Stimulated activated naive CD8-positive, alpha-beta T cell treated with anti-CD3 and anti-CD28 coated beads, Interleukin-15, amount 100 ng/mL, for 72 hours (primary cell): ENCODE results near the gene TOX2.

Experiments used
- ATAC-seq: fragments of 150-1000 bp; cut with Tn5 transposase; 2 replicates; pipeline ENCODE4 v1.10.0; 2021; ENCODE audit warnings: mild to moderate bottlenecking, moderate library complexity
- DNase-seq, 2 donors: peaks; one replicate each; pipeline ENCODE4 v3.0.0; 2021 to 2022
- H3K27ac Mint-ChIP-seq, 2 donors: one replicate each; pipeline ENCODE4 v1.8.0; 2022; ENCODE audit warnings: mild to moderate bottlenecking in 2 of 2, mixed read lengths in 2 of 2, moderate library complexity in 2 of 2
- H3K27me3 Mint-ChIP-seq: one replicate; pipeline ENCODE4 v1.8.0; 2022; ENCODE audit warnings: mixed read lengths
- H3K4me1 Mint-ChIP-seq: one replicate; pipeline ENCODE4 v1.8.0; 2022; ENCODE audit warnings: mild to moderate bottlenecking, mixed read lengths
- H3K4me3 Mint-ChIP-seq, 2 donors: one replicate each; pipeline ENCODE4 v1.8.0; 2022; ENCODE audit warnings: mild to moderate bottlenecking in 2 of 2, mixed read lengths in 2 of 2, moderate library complexity in 1 of 2
- H3K9me3 Mint-ChIP-seq, 2 donors: one replicate each; pipeline ENCODE4 v1.8.0; 2022; ENCODE audit warnings: mixed read lengths in 2 of 2

TOX2 gene

DNA sequence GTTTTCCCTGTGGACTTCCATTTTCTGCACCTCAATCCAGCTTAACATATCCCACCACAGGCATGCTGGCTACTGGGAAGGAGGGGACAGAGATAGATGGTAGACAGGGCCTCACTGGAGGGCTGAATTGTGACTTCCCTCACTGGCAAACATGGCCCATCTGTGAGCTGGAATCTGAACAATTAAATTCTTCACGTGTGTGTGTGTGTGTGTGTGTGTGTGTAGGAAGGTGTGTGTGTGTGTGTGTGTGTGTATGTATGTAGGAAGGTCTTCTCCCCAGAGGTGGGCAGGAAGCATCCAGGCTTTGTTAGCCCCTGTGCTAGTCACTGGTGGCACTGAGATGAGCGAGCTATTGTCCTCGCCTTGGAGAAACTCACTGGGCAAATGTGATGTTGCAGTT, 5.4 kb upstream of the TOX2 start:
- no peak for DNase-seq
- no peak overlapping the region for H3K27ac Mint-ChIP-seq
- H3K4me3 Mint-ChIP-seq, result no peak overlapping the region
- no peak for ATAC-seq
- H3K27me3 Mint-ChIP-seq, result peaks cover 31% of the 10 kb centered on the region
- peaks cover 21% of the 10 kb centered on the region for H3K4me1 Mint-ChIP-seq
- peaks cover 36 to 42% of the 10 kb centered on the region in 2 donors for H3K9me3 Mint-ChIP-seq

GRCh38 chr20:43909720-43910119, 4.9 kb upstream of the TOX2 start:
- peaks cover 32% of the 10 kb centered on the region for H3K27me3 Mint-ChIP-seq
- peaks cover 21% of the 10 kb centered on the region for H3K4me1 Mint-ChIP-seq
- H3K4me3 Mint-ChIP-seq, result no peak overlapping the region
- H3K27ac Mint-ChIP-seq, result no peak overlapping the region
- ATAC-seq (no peak), DNase-seq (no peak)
- H3K9me3 Mint-ChIP-seq, result peaks cover 36 to 42% of the 10 kb centered on the region in 2 donors

GRCh38 chr20:43910564-43910963, 4.1 kb upstream of the TOX2 start:
- no peak for DNase-seq
- Mint-ChIP-seq H3K4me3 (no peak overlapping the region), H3K9me3 (peaks cover 36 to 42% of the 10 kb centered on the region in 2 donors), H3K27me3 (peaks cover 41% of the 10 kb centered on the region), H3K4me1 (peaks cover 28% of the 10 kb centered on the region), H3K27ac (peak overlapping the region in 1 of 2 donors; percentile 88)
- no peak for ATAC-seq

DNA sequence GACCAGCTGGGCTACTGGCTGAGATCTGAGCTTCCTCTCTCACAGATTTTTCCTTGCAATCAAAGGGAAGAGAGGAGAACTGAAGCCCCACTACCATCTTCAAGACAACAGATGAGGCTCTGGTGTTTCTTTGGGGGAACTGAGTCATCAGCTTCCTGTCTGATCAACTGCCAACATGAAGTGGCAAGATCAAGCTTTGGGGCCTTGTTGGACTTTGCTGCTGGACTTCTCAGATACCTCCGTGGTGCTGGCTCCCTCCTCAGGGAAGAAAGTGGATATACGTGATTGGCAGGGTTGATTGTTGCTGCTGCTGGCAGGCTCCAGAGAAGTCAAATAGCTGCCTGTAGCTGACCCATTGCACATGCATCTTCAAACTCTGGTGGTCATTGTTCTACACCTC, 3.6 kb upstream of the TOX2 start:
- Mint-ChIP-seq H3K27me3 (peaks cover 46% of the 10 kb centered on the region), H3K9me3 (peaks cover 36 to 42% of the 10 kb centered on the region in 2 donors), H3K4me1 (peaks cover 33% of the 10 kb centered on the region), H3K27ac (peak overlapping the region in 1 of 2 donors; percentile 88), H3K4me3 (no peak overlapping the region)
- ATAC-seq, result no peak
- peak in 1 of 2 donors; percentile 26 for DNase-seq

DNA sequence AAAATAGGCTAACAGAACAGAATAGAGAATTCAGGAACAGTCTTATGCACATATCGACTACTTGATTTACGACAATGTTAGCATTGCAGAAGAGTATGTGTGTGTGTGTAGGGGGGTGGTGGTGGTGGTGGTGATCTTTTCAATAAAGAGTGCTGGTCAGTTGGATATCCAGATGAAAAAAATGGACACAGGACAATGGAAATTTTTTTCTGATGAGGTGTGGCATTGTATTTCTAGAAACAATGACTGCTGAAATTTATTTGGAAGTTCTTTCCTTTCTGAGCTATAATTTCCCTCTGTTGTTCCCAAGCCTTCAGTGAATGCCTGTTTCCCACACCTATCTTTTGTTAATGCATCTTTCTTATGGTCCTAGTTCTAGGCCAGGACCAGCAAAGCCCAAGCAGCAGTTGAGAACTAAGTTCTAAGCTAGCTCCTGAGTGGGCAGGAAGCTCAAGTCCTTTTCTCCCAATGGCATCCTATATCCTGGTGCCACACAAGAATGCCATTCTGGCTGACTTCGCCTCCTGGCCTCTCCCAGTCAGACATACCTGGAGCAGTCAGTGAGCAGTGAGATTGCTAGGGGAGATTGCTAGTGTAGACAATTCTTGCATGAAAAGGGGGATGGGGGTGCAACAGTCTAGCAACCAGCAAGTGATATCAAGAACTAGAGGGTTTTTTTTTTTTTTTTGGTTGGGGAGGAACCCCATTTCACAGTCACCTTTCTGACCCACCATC, 1.2 kb upstream of the TOX2 start:
- peak overlapping the region; percentile 65 to 69 for H3K4me3 Mint-ChIP-seq
- DNase-seq (no peak), ATAC-seq (no peak)
- peaks cover 47% of the 10 kb centered on the region for H3K4me1 Mint-ChIP-seq
- H3K27ac Mint-ChIP-seq, result peak overlapping the region in 1 of 2 donors; percentile 81
- peaks cover 69% of the 10 kb centered on the region for H3K27me3 Mint-ChIP-seq
- peaks cover 34 to 35% of the 10 kb centered on the region in 2 donors for H3K9me3 Mint-ChIP-seq

DNA sequence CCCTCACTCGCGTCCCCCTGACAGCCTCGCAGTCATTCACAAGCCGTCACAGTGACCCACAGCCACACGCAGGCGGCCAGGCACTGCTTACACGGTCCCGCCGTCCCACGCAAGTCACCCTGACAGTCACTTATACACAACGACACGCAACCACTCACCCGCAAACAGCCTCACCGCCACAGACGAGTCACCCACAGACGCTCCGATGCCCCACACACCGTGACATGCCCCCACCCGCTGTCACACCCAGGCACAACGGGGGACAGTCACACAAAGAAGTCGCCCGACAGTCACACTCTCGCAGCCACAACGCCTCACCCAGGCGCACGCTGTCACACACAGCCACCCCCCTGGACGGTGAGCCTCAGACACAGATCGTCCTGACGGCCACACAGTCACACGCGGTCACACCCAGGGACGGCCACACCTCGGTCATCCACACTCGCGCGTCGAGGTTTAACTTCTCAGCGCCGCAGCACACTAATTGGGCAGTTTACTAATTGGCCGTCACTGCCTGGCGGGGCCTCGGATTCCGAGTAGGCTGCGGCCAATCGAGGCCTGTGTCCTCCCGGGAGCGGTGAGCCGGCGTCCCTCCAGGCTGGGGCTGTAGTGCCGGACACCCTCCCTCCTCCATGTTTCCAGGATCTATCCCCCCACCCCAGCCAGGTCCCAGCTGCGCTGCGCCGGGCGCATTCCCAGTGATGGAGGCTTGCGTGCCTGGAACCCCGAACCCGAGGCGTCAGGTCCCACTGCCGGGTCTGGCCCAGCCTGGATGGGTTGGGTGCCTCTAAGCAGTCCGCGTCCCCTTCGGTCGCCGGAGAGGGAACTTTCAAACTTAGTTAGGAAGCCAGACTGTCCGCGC, 790 bp downstream of the TOX2 start:
- H3K9me3 Mint-ChIP-seq, result peaks cover 23 to 26% of the 10 kb centered on the region in 2 donors
- peak; percentile 46 to 58 for DNase-seq

DNA sequence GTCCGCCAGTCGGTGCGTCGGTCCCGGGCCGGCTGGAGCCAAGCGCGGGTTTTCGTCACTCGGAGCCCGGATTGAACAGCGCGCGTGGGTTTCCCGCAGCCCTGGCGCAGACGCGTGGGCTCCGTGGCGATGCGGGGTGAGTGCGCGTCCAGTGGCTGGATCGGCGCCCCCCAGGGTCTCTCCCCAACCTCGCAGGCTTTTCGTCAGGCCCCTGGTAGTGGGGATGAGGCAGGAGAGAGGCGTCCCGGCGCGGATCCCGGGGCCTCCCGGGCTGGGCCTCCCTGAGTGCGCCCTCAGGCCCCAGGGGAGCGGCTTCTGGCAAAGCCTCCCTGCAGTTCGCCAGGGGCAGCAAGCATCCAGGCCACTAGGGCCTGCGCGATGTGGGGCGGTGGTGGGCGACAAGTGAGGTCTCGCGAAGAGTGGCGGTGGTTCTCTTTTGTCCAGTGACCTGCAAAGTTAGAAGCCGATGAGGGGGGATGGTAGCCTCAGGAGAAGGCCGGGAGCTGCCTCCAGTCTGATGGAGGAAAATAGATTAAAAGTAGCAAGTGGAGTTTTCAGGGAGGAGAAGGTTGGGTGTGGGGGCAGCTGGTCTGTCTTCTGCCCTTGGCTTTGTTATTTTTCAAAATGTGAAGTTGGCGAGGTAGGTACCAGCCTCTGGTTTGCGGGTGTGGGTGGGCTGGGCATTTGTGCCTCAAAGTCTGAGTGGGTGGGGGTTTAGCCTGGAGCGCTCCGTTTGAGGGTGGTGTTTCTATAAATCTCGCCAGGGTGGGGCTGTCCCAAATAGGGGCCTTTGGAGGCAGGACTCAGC, 1.6 kb downstream of the TOX2 start:
- DNase-seq, result peak in 1 of 2 donors; percentile 54
- Mint-ChIP-seq H3K27ac (peak overlapping the region; percentile 29 to 70), H3K27me3 (peaks cover 96% of the 10 kb centered on the region), H3K4me1 (peaks cover 41% of the 10 kb centered on the region), H3K9me3 (peaks cover 21 to 23% of the 10 kb centered on the region in 2 donors), H3K4me3 (peak overlapping the region; percentile 84 to 91)
- ATAC-seq, result peak; percentile 72

More for the DNA sequence above, 790 bp downstream of the TOX2 start:
- Mint-ChIP-seq H3K4me3 (peak overlapping the region; percentile 84 to 91), H3K27me3 (peaks cover 89% of the 10 kb centered on the region), H3K4me1 (peaks cover 45% of the 10 kb centered on the region), H3K27ac (peak overlapping the region; percentile 56 to 72)
- ATAC-seq, result peak; percentile 58

DNA sequence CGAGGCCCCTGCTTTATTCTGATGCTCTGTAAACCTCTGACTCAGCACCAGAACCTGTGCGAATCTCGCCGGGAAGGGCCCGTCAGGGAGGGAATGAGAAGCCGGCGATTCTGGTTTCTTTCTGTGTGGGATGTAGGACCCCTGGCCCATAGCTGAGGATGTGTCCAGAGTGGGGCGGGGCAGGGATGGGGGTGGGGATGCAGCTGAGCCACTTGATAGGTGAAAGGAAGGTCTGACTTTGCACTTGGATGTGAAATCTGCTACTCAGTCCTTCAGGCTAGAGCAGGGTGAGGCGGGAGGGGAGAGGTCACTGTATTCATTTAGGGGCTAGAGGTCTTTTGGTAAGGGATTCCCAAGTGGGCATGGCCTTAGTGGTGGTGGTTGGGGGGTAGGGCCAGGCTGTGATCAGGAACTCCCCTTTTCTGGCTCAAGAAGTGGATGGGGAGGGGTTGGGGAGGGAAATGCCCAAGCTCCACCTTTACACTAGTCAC, 2.3 kb downstream of the TOX2 start:
- peaks cover 18% of the 10 kb centered on the region in 2 donors for H3K9me3 Mint-ChIP-seq
- DNase-seq, result peak in 1 of 2 donors; percentile 45
- peaks cover 96% of the 10 kb centered on the region for H3K27me3 Mint-ChIP-seq
- peak overlapping the region; percentile 29 to 62 for H3K27ac Mint-ChIP-seq
- H3K4me1 Mint-ChIP-seq, result peaks cover 46% of the 10 kb centered on the region
- H3K4me3 Mint-ChIP-seq, result peak overlapping the region; percentile 84 to 91
- ATAC-seq, result peak; percentile 35

DNA sequence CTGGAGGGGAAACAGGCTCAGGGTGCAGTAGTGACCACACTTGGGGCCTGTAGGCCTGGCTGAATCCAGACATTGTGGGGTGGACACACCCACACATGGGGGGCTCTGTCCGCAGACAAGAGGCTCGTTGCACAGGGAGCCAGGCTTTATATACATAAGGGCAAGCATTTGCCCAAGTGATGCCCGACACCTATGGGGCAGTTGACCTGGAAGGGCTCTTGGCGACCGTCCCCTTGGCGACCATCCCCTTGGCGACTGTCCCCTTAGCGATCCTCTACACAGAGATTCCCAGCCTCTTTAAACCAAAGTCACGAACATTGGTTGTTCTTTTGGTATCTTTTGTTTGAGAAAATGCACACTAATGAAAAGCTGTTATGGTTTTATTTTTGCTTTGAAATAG, 2.7 kb downstream of the TOX2 start:
- Mint-ChIP-seq H3K4me1 (peaks cover 51% of the 10 kb centered on the region), H3K9me3 (peaks cover 13 to 14% of the 10 kb centered on the region in 2 donors), H3K27ac (no peak overlapping the region), H3K27me3 (peaks cover 96% of the 10 kb centered on the region), H3K4me3 (peak overlapping the region; percentile 84 to 91)
- ATAC-seq (no peak), DNase-seq (no peak)

DNA sequence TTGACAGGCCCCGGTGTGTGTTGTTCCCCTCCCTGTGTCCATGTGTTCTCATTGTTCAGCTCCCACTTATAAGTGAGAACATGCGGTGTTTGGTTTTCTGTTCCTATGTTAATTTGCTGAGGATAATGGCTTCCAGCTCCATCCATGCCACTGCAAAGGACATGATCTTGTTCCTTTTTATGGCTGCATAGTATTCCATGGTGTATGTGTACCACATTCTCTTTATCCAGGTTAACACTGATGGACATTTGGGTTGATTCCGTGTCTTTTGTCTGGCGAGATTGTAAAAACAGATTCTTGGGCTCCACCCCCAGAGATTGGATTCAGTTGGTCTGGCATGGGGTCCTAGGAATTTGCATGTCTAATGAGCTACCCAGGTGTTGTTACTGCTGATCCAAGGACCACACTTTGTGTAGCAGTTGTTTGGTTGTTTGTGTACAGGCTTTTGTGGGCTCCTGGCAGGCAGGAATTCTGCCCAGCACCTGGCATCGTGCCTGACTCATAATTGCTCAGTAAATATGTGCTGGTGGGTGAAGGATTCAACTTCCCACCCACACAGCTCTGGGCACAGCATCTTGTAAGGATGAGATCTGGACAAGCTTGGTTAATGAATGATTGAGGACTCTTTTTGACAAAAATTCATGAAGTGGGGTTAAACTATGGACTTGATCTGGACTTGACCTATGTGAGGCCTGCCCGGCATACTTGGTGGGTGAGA, 5.2 kb downstream of the TOX2 start:
- Mint-ChIP-seq H3K27ac (no peak overlapping the region), H3K27me3 (peaks cover 100% of the 10 kb centered on the region), H3K4me1 (peaks cover 66% of the 10 kb centered on the region), H3K9me3 (no peaks in the 10 kb centered on the region), H3K4me3 (no peak overlapping the region)
- ATAC-seq, result no peak
- no peak for DNase-seq

GRCh38 chr20:43920797-43921196, 6.1 kb downstream of the TOX2 start:
- Mint-ChIP-seq H3K27ac (no peak overlapping the region), H3K4me1 (peaks cover 67% of the 10 kb centered on the region), H3K4me3 (no peak overlapping the region), H3K27me3 (peaks cover 98% of the 10 kb centered on the region), H3K9me3 (no peaks in the 10 kb centered on the region)
- DNase-seq, result no peak
- ATAC-seq, result no peak

DNA sequence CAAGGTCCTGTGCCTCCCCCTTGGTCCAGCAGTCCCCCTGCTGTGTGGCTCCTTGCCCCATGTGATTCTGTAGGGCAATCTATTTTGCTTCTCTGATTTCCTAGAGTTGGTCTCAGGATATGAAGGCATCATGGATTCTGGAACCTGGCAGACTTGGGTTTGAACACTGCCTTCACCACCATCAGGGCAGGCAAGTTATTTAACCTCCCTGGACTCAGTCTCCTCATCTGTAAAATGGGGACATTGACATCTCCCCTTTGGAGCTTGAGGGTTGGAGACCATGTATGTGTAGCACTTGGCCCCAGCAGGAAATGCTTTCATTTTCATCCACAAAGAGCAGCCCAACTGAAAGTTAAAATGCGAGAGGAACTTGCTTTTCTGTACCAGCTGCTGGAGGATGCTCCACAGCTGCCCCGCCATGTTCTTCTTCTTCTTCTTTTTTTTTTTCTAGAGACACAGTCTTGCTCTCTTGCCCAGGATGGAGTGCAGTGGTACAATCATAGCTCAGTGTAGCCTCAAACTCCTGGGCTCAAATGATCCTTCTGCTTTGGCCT, 6.7 kb downstream of the TOX2 start:
- Mint-ChIP-seq H3K27me3 (peaks cover 98% of the 10 kb centered on the region), H3K9me3 (no peaks in the 10 kb centered on the region), H3K27ac (no peak overlapping the region), H3K4me3 (no peak overlapping the region), H3K4me1 (peaks cover 67% of the 10 kb centered on the region)
- DNase-seq (no peak), ATAC-seq (no peak)

DNA sequence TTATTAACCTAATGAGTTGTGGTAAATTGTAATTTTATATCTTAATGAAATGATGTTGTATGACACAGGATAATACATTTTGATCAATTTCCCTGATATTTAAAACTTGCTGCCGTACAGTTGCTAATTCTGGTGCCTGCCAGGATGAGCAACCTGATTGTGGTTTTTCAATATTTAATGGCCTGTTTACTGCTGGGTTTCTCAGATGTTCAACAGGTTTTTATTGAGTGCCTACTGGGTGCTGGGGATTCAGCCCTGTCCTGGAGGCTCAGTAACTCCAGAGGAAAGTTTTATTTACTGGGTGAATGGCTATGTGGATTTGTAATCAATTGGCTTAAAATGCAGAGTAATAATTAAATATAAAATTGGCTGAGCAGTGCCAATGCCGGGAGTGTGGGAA, 8.0 kb downstream of the TOX2 start:
- peaks cover 98% of the 10 kb centered on the region for H3K27me3 Mint-ChIP-seq
- no peak overlapping the region for H3K4me3 Mint-ChIP-seq
- H3K4me1 Mint-ChIP-seq, result peaks cover 60% of the 10 kb centered on the region
- no peaks in the 10 kb centered on the region for H3K9me3 Mint-ChIP-seq
- H3K27ac Mint-ChIP-seq, result no peak overlapping the region
- no peak for DNase-seq
- ATAC-seq, result no peak

GRCh38 chr20:43923322-43923721, 8.7 kb downstream of the TOX2 start:
- peak overlapping the region in 1 of 2 donors; percentile 72 for H3K4me3 Mint-ChIP-seq
- H3K27me3 Mint-ChIP-seq, result peaks cover 98% of the 10 kb centered on the region
- DNase-seq (no peak), ATAC-seq (no peak)
- no peaks in the 10 kb centered on the region for H3K9me3 Mint-ChIP-seq
- H3K4me1 Mint-ChIP-seq, result peaks cover 60% of the 10 kb centered on the region
- peak overlapping the region in 1 of 2 donors; percentile 83 for H3K27ac Mint-ChIP-seq
